ENCODE results near the gene USP36. TPM values are rescaled to one million over a fixed set of nuclear protein-coding genes. Genes with fewer than 3 reads are reported as not detected.

The USP36 gene
- total and polyA plus RNA-seq, 11 donors = 11.7 to 40.9 (median 18.3) TPM

- peaks cover 0 to 83% (median 28%) of the 10 kb centered on the region in 12 donors for H3K4me1 ChIP-seq
- peak overlapping the region in 1 of 12 donors; percentile 15 for H3K4me3 ChIP-seq
- peak overlapping the region in 1 of 12 donors; percentile 96 for H3K27ac ChIP-seq
- no peaks in the 10 kb centered on the region for H3K27me3 ChIP-seq
- ATAC-seq (no peak), DNase-seq (no peak)
- no peaks in the 10 kb centered on the region for H3K9me3 ChIP-seq
- intact Hi-C loops (cut with DNase I) = no loop called here
- TF ChIP-seq POLR2A (IDR thresholded peaks at IDR 0.05) = no peak
- TF ChIP-seq, protein P1, sequence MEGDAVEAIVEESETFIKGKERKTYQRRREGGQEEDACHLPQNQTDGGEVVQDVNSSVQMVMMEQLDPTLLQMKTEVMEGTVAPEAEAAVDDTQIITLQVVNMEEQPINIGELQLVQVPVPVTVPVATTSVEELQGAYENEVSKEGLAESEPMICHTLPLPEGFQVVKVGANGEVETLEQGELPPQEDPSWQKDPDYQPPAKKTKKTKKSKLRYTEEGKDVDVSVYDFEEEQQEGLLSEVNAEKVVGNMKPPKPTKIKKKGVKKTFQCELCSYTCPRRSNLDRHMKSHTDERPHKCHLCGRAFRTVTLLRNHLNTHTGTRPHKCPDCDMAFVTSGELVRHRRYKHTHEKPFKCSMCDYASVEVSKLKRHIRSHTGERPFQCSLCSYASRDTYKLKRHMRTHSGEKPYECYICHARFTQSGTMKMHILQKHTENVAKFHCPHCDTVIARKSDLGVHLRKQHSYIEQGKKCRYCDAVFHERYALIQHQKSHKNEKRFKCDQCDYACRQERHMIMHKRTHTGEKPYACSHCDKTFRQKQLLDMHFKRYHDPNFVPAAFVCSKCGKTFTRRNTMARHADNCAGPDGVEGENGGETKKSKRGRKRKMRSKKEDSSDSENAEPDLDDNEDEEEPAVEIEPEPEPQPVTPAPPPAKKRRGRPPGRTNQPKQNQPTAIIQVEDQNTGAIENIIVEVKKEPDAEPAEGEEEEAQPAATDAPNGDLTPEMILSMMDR (IDR thresholded peaks at IDR 0.05) = no peak
- 90 to 93% (median 92%) methylated on average over 4 of the region's 4 CpGs for WGBS, 4 donors
- H3K36me3 ChIP-seq = no peaks in the 10 kb centered on the region
Observed at GRCh38 chr17:78777881-78778280, 62.7 kb downstream of the USP36 start.

DNA sequence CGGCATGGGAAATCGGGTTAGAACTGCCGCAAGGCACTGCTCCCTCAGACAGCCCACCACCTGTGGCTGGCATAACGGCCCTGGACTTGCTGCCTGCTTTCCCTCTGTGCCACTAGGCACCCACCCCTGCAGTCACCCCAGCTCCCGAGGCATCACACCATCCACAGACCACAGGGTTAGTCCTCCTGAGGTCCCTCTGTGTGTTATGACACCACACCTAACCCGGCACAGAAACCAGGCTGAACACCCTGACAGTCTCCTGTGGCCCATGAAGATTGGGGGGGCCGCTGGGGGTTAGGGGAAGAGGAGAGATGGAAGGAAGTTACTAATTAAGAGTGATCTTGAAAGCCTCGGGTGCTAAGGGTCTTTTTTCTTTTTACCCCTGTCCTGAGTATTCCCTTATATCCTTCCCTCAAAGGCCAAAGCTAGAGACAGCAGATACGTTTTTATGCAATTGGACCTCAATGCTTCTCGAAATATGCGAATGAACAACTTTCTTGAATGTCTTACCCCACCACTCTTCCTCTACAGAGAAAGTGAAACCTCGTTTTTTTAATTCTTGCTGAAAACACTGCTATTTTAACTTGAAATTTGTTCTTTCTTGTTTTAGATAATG is 65.5 kb downstream of the USP36 start:
- no peaks in the 10 kb centered on the region for H3K36me3 ChIP-seq
- no peak for DNase-seq
- peaks cover 0 to 96% (median 18%) of the 10 kb centered on the region in 12 donors for H3K4me1 ChIP-seq
- 55 to 69% (median 58%) methylated on average over 12 of the region's 12 CpGs for WGBS, 4 donors
- ATAC-seq = peak in 3 of 4 donors; percentile 15 to 41 (median 19)
- peak overlapping the region in 6 of 12 donors; percentile 1 to 41 (median 22) for H3K4me3 ChIP-seq
- intact Hi-C loops (cut with DNase I) = no loop called here
- H3K27me3 ChIP-seq = no peaks in the 10 kb centered on the region
- peak overlapping the region in 8 of 12 donors; percentile 13 to 93 (median 30) for H3K27ac ChIP-seq
- no peaks in the 10 kb centered on the region for H3K9me3 ChIP-seq
- no peak for TF ChIP-seq POLR2A (IDR thresholded peaks at IDR 0.05)
- TF ChIP-seq, protein P1 (IDR thresholded peaks at IDR 0.05) = no peak

DNA sequence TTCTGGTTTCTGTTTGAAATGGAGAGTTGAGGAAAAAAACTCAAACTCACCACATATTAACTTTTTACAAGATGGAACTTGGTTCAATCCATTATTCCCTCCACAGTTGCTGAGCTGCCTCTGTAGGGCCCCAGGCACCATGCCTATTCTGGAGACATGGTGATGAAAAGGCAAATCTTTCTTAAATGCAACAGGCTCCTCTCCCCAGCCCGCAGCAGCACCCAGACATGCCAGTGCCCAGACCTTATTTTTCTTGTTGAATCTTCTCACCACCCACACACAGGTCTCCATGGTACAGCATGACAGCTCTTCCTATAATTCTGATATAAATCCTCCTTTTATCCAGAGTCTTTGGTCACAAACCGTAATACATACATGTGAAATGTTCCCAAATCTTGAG is 66.2 kb downstream of the USP36 start:
- peak overlapping the region in 7 of 12 donors; percentile 13 to 93 (median 33) for H3K27ac ChIP-seq
- H3K4me1 ChIP-seq = peaks cover 0 to 96% (median 12%) of the 10 kb centered on the region in 12 donors
- no peaks in the 10 kb centered on the region for H3K9me3 ChIP-seq
- no peaks in the 10 kb centered on the region for H3K36me3 ChIP-seq
- DNase-seq = no peak
- intact Hi-C loops (cut with DNase I) = no loop called here
- no peak for TF ChIP-seq POLR2A (IDR thresholded peaks at IDR 0.05)
- TF ChIP-seq, protein P1 (IDR thresholded peaks at IDR 0.05) = no peak
- peak overlapping the region in 2 of 12 donors; percentile 28 to 41 for H3K4me3 ChIP-seq
- H3K27me3 ChIP-seq = no peaks in the 10 kb centered on the region
- 37 to 75% (median 55%) methylated on average over 2 of the region's 2 CpGs for WGBS, 4 donors
- peak in 1 of 4 donors; percentile 10 for ATAC-seq

DNA sequence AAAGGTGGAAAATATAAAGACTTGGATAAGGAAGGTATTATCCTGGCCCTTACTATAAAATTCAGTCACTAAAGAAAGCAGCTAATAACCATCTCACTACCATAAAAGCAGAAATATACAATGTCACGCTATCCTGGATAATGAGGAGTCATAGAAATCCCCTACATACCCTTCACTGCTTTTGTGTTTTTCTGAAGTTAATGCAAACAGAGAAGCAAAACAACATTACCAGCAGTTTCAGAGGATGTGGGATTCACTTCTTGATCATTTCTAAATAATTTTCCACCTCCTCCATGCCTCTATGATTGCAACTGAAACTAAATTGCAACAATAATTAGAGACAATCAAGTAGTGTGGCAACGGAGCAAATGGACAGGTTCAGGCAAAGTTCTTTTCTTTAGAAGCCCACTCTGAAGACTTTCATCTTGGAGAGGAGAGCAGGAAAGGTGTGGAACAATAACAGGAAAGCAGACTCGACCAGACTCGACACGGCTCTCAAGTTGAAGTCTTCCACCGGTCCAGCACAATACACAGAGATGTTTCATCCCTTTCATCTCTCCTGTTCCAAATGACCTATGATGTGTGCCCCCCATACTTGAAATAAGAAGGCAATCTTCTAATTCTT is 68.7 kb downstream of the USP36 start:
- 54 to 59% (median 58%) methylated on average over 6 of the region's 6 CpGs for WGBS, 4 donors
- Histone ChIP-seq H3K27me3 (no peaks in the 10 kb centered on the region), H3K36me3 (no peaks in the 10 kb centered on the region), H3K27ac (peak overlapping the region in 6 of 12 donors; percentile 0 to 93 (median 28)), H3K9me3 (no peaks in the 10 kb centered on the region), H3K4me1 (peaks cover 0 to 98% (median 27%) of the 10 kb centered on the region in 12 donors), H3K4me3 (peak overlapping the region in 1 of 12 donors; percentile 21)
- no peak for DNase-seq
- intact Hi-C loops (cut with DNase I) = no loop called here
- TF ChIP-seq POLR2A (IDR thresholded peaks at IDR 0.05) = no peak
- TF ChIP-seq, protein P1 (IDR thresholded peaks at IDR 0.05) = no peak
- ATAC-seq = peak in 2 of 4 donors; percentile 35 to 39
